MG63 (cell line): ENCODE data around the gene SATB2. TPM values are rescaled to one million over a fixed set of nuclear protein-coding genes. Genes with fewer than 3 reads are reported as not detected.

Experiments used
- DNase-seq: peaks from one replicate; pipeline ENCODE4 v3.0.0-alpha.2; 2020
- H3K27me3 ChIP-seq: fragments of 250-450 bp; sonication (Bioruptor Pico); 2 replicates; pipeline ENCODE4 v1.5.1; 2020; ENCODE audit warnings: mild to moderate bottlenecking, moderate library complexity
- H3K36me3 ChIP-seq: fragments of 250-450 bp; sonication (Bioruptor Pico); 2 replicates; pipeline ENCODE4 v1.5.1; 2020; ENCODE audit warnings: mild to moderate bottlenecking, moderate library complexity
- H3K4me3 ChIP-seq: fragments of 250-450 bp; sonication (Bioruptor Pico); 2 replicates; pipeline ENCODE4 v1.5.1; 2020; ENCODE audit warnings: mild to moderate bottlenecking, moderate library complexity
- H3K9me3 ChIP-seq: fragments of 250-450 bp; sonication (Bioruptor Pico); 2 replicates; pipeline ENCODE4 v1.5.1; 2020; ENCODE audit warnings: mild to moderate bottlenecking, moderate library complexity
- total RNA-seq: library from RNA; depleted of rRNA; stranded (reverse); fragments of >200 nt; shearing (Covaris generic); gene quantifications from 2 replicates; pipeline ENCODE4 v1.2.3, GENCODE V29; 2014; ENCODE audit warnings: low replicate concordance

Gene SATB2
- total RNA-seq, 1 experiment from 2014 or later, result 3.4 TPM

DNA sequence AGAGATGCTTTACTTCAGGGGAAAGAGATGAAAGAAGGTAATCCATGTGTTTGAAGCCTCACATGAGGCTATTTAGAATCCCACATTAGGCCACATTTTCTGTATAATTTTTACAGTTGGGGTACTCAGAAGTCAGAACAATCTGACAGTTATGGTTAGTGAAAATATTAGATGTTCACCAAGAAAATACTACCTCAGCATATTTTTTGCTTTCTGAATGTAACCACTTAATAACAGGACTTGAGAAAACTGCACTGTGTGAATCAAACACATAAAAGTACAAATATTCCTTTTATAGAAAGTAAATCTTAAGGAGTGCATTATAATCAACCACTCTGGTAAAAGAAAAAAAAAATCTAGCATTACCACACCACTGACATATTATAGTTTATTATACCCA is 169.3 kb downstream of the SATB2 start:
- peaks cover 6% of the 10 kb centered on the region for H3K36me3 ChIP-seq
- no peak overlapping the region for H3K4me3 ChIP-seq
- H3K27me3 ChIP-seq, result no peaks in the 10 kb centered on the region
- peaks cover 6% of the 10 kb centered on the region; the same call in 1 of the 2 replicates for H3K9me3 ChIP-seq
- no peak for DNase-seq

DNA sequence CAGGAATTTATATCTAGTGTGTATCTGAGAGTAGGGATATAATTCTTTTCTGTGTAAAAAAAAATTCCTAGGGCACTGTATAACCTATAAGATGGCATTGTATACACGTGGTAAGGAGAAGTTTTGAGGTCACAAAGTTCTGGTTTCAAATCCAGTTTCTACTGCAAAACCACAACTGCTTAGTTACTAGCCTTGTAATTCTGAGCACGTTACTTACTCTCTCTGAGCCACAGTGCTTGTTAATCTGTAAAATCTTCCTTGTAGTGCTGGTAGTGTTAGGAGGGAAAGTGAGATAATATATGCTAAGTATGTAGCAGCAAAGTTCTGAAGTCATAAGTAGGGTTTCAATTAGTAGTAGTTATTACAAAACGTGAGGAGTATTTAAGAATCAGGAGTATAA is 175.4 kb downstream of the SATB2 start:
- no peak for DNase-seq
- H3K36me3 ChIP-seq, result peaks cover 11% of the 10 kb centered on the region

DNA sequence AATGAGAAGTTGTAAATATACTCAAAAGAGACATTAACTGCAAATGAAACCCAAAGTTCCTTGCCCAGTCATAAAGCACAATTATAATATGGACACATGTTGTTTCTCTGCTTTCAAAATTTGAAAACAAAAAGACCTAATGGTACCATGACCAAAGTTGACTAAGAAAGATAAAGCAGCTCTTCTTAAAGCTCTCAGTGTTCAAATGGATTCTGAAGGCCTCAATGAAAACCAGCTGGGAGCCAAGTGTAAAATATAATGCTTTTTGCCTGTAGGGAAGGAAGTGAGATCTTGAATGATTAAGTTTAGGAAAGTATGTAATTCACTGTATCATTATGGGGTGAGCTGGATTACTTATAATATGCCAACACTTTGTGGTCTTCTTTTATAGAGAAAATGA is 178.6 kb downstream of the SATB2 start:
- no peak for DNase-seq
- H3K9me3 ChIP-seq, result no peaks in the 10 kb centered on the region; the same call in 1 of the 2 replicates
- H3K4me3 ChIP-seq, result no peak overlapping the region
- peaks cover 11% of the 10 kb centered on the region for H3K36me3 ChIP-seq
- H3K27me3 ChIP-seq, result no peaks in the 10 kb centered on the region

More for the DNA sequence above, 175.4 kb downstream of the SATB2 start:
- Histone ChIP-seq H3K4me3 (no peak overlapping the region), H3K9me3 (peaks cover 6% of the 10 kb centered on the region; the same call in 1 of the 2 replicates), H3K27me3 (no peaks in the 10 kb centered on the region)

DNA sequence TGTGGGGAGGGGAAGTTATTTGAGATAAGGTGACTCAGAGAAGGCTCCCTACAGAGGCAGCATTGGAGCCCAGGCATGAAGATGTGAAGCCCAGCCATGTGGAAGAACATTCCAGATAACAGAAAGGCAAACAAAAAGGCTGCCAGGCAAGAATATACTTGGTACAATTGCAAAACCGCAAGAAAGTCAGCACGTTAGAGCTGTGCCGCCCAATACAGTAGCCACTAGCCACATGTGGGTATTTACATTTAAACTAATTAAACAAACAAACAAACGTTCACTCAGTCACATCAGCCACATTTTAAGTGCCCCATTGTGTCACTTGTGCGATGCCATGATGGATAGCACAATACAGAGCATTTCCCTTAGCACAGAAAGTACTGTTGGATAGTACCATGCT is 179.6 kb downstream of the SATB2 start:
- peaks cover 2% of the 10 kb centered on the region for H3K36me3 ChIP-seq
- no peak overlapping the region for H3K4me3 ChIP-seq
- H3K27me3 ChIP-seq, result no peaks in the 10 kb centered on the region
- peak; percentile 57 for DNase-seq
- no peaks in the 10 kb centered on the region for H3K9me3 ChIP-seq

DNA sequence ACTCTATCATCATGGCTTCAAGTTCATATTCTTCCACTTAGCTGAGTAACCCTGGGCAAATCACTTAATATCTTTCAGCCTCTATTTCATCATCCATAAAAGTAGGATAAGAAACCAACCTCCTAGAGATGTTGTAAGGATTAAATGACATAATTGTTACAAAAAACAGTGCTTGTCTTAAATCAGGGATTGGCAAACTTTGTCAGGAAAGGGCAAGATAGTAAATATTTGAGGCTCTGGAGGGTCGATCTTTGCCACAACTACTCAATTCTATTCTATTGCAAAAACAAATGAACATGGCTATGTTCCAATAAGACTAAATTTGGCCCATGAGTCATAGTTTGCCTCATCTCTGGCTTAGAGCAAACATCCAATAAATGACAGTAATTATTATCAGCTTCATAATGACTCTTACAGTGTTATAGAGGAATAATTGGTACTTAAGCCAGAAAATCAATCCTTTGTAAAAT is 184.7 kb downstream of the SATB2 start:
- no peaks in the 10 kb centered on the region for H3K9me3 ChIP-seq
- peaks cover 7% of the 10 kb centered on the region; the same call in 1 of the 2 replicates for H3K36me3 ChIP-seq
- H3K4me3 ChIP-seq, result no peak overlapping the region
- H3K27me3 ChIP-seq, result no peaks in the 10 kb centered on the region
- DNase-seq, result no peak

DNA sequence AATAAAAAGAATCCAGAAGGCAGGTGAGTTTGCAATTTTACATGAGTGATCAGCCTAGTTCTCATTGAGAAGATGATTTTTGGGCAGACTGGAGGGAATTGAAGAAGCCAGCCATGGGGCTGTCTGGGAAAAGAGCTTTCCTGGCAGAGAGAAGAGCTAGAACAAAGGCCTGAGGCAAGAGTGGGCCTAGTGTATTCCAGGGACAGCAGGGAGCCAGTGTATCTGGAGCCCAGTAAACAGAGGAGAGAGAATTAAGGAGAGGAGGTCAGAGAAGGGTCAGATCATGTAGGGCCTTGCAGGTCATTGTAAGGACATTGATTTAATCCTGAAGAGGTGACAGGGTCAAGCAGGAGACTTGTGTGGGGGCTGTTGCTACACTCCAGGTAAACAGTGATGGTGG is 195.8 kb downstream of the SATB2 start:
- H3K36me3 ChIP-seq, result no peaks in the 10 kb centered on the region
- H3K4me3 ChIP-seq, result no peak overlapping the region
- peak; percentile 27 for DNase-seq
- H3K27me3 ChIP-seq, result no peaks in the 10 kb centered on the region
- no peaks in the 10 kb centered on the region for H3K9me3 ChIP-seq

DNA sequence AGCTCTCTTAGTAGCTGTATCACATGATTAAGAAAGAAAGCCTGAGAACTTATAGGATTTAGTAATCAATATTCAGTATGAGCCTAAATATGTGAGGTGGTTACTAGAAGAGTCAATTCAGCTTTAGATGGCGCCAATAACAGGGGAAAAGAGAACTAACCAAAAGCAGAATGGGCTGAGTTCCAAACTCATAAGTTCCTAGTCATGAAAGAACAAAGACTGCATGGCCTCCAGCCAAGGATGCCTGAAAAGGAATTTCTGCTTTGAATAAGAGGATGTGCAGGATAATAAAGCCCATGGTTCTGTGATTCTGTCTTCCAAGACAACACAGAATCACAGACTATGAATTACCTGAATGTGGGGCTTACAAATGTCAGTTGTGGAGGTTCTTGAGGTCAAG is 196.5 kb downstream of the SATB2 start:
- DNase-seq, result peak; percentile 77
- H3K9me3 ChIP-seq, result no peaks in the 10 kb centered on the region
- H3K36me3 ChIP-seq, result no peaks in the 10 kb centered on the region
- no peak overlapping the region for H3K4me3 ChIP-seq
- H3K27me3 ChIP-seq, result no peaks in the 10 kb centered on the region

DNA sequence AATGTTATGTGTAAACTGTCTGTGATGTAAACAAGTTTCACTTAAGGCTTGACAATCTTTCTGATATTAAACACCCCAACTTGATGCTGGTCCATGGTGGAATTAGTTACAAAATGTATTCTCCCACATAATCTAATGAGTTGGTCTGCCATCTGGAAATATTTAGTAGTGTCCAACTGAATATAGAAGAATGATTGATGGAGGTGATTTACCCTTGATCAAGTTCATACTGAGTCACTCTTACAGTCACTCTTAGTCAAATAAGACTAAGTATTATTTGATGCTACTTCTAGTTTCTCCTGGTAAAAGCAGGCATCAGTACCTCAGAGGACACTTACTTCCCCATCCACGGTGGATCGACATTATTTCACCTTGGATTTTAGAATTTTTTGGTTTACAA is 198.1 kb downstream of the SATB2 start:
- Histone ChIP-seq H3K36me3 (no peaks in the 10 kb centered on the region), H3K9me3 (no peaks in the 10 kb centered on the region), H3K4me3 (no peak overlapping the region), H3K27me3 (no peaks in the 10 kb centered on the region)
- DNase-seq, result no peak

DNA sequence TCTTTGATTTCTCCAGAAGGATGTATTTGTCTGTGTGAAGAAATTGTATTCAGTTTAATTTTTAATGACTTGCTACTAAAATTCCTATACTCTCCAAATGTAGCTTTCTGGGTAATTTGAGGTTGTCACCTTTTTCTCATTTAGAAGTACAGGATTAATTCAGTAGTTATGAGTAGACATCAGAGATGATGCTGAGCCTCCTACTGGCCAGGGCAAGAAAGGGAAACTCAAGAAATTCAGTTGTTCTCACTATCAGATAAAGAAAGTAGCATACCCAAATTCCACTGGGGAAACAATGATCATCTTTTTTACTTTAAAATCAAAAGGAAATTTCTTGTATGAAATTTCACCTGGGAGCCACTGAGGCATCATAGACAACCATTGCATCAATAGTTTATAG is 199.4 kb downstream of the SATB2 start:
- Histone ChIP-seq H3K4me3 (no peak overlapping the region), H3K9me3 (no peaks in the 10 kb centered on the region), H3K27me3 (no peaks in the 10 kb centered on the region), H3K36me3 (no peaks in the 10 kb centered on the region)
- no peak for DNase-seq

DNA sequence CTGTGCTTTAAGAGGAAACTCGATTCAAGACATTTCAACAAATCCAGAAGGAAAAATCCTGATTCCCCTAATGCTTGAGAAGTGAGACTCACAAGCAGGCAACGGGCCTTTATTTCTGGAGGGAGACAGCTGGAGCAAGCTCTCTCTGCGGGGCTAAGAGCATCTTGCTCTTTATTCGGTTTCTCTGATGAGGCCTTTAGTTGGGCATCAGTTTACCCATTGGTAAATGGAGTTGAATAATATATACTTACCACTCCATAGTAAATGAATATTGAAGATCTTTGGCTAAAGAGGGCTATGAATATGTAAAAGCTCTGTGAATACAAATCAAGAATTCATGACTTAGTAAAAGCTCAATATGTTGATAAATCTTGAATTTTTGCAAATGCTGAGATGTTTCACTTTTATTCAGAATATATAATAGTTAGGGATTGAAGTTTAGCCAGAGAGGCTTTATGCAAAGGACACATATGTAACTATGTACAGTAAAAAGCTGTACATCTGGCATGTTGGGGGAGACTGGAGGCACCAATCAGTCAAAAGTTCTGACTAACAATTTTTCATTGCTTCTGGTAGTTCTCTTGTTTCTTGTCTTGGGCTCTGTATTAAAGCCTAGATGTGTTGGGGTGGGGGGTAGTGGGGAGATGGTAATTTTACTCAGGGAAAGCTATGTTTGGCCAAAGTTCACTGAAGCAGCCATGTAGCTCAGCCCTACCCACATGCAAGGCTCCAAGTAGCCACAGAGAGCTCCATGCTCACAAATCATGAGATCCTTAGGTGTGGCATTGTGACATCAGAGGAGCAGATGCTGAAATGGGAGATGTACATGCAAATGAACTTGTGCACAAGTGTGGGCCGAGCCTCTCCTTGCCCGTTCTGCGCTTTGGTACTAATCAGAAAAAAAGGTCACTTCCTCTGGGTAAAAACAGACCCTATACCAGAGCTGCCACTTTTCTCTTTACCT is 200.2 kb downstream of the SATB2 start:
- Histone ChIP-seq H3K36me3 (no peaks in the 10 kb centered on the region), H3K9me3 (no peaks in the 10 kb centered on the region)
- no peak for DNase-seq

DNA sequence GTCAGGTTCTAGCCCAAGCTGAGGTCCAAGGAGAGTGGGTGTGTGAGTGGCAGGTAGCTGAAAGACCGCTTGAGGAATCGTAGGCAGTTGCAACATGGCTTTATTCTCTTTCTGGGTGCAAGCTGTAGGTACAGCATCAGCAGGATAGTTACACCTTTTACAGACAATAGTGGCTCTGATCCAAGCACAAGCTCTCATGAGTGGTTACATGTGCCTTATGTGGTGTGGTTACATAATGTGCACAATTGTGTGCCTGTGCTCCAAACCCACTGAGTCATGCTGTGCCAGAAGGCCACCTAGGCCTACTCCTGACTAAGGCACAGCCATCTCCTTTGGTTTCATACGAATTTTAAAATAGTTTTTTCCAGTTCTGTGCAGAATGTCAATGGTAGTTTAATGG is 227.6 kb downstream of the SATB2 start:
- Histone ChIP-seq H3K9me3 (no peaks in the 10 kb centered on the region), H3K27me3 (no peaks in the 10 kb centered on the region), H3K4me3 (no peak overlapping the region), H3K36me3 (no peaks in the 10 kb centered on the region)
- no peak for DNase-seq

More for the DNA sequence above, 200.2 kb downstream of the SATB2 start:
- Histone ChIP-seq H3K27me3 (no peaks in the 10 kb centered on the region), H3K4me3 (no peak overlapping the region)

DNA sequence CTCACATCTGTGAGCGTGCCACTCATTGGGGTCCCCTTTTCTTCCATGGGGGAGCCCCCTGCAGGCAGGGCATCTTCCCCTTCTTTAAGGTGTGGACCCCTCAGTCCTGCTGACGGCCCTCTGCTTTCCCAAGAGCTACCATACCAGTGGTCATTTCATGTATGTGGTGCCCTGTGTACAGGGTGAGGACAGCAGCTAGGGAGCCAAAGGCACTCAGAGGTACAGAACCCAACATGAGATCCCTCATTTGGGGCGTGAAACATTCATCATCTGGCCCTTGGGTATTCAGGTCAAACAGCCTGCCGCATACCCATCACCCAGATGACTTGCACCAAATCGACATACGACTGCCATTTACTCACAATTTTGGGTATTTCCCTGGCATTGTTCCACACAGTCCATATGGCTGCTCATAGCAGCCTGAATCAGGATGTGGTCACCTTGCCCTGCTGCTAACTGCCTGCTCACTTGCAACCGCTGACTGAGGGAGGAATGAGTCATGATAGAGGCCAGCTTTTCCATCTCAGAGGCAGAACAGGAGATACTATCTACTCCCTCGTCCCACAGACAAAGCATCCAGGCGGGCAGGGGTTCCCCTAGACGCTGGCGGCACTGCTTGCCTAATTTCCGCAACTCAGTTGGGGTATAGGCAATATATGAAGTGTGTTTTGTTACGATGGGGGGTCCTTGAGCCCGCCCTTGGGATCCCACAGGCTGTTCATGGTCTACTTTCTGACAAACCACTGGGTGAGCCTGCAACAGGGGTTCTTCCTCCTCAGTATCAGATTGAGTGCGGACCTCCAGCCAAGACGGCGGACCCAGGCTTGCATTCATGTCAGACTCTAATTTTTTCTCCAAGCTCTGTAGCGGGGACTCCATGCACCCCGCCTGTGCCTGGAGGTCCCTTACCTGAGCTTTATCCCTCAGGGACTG is 228.6 kb downstream of the SATB2 start:
- DNase-seq, result peak; percentile 91

DNA sequence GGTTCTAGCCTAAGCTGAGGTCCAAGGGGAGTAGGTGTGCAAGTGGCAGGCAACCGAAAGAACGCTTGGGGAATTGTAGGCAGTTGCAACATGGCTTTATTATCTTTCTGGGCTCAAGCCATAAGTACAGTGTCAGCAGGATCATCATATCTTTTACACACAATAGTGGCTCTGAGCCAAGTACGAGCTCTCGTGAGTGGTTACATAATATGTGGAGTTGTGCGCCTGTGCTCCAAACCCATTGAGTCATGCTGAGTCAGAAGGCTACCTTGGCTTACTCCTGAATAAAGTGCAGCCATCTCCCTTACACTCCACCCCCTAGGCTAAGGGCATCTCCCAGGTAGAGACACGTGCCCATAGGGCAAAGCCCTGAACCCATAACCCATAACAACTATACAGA is 233.9 kb downstream of the SATB2 start:
- H3K36me3 ChIP-seq, result no peaks in the 10 kb centered on the region
- H3K4me3 ChIP-seq, result no peak overlapping the region
- no peaks in the 10 kb centered on the region for H3K9me3 ChIP-seq
- DNase-seq, result peak; percentile 42
- no peaks in the 10 kb centered on the region for H3K27me3 ChIP-seq

More for the DNA sequence above, 228.6 kb downstream of the SATB2 start:
- no peak overlapping the region for H3K4me3 ChIP-seq
- no peaks in the 10 kb centered on the region for H3K36me3 ChIP-seq
- no peaks in the 10 kb centered on the region for H3K27me3 ChIP-seq
- H3K9me3 ChIP-seq, result no peaks in the 10 kb centered on the region

DNA sequence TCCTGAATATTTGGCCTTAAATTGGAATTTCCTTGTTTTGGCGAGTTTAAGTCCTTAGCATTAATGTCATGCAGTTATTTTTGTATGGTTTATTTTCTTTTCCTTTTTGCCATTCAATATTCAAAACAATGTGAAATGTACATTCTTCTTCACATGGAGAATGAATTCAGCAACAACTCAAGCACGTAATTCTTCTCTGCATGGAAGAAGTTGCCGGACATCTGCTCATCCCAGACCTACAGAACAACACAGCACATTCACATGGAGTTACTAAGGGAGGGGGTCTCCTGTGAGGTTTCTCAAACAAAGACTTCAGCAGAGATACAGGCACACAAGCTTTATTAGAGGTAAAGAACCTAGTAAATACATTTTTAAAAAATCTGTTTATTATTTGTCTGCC is 236.8 kb downstream of the SATB2 start:
- no peaks in the 10 kb centered on the region for H3K36me3 ChIP-seq
- H3K27me3 ChIP-seq, result no peaks in the 10 kb centered on the region
- H3K4me3 ChIP-seq, result no peak overlapping the region
- no peaks in the 10 kb centered on the region for H3K9me3 ChIP-seq
- DNase-seq, result no peak

DNA sequence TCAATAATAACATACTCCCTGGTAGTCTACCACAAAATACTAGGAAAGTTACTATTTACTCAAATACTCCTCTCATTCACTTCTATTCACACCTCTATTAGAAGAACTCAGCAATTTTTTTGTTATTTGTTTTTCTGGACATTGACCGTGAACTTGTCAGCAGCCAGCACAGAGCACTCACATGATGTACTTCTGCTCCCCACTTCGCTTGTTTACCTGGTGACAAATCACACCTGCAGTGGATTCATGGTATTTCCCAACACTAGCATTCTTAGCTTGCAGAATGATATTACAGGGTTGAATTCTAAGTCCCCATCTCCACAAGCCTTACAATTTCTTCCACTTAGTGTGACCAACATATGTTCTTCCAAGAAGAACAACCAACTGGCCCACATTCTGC is 238.2 kb downstream of the SATB2 start:
- Histone ChIP-seq H3K36me3 (no peaks in the 10 kb centered on the region), H3K9me3 (no peaks in the 10 kb centered on the region), H3K27me3 (no peaks in the 10 kb centered on the region), H3K4me3 (no peak overlapping the region)
- no peak for DNase-seq
